Hepatic stellate cell (primary cell): ENCODE data around the gene FARP1.

Source experiments
- DNase-seq: peaks from one replicate; pipeline ENCODE4 v3.0.0; 2011; ENCODE audit warnings: low spot score

FARP1 gene

DNA sequence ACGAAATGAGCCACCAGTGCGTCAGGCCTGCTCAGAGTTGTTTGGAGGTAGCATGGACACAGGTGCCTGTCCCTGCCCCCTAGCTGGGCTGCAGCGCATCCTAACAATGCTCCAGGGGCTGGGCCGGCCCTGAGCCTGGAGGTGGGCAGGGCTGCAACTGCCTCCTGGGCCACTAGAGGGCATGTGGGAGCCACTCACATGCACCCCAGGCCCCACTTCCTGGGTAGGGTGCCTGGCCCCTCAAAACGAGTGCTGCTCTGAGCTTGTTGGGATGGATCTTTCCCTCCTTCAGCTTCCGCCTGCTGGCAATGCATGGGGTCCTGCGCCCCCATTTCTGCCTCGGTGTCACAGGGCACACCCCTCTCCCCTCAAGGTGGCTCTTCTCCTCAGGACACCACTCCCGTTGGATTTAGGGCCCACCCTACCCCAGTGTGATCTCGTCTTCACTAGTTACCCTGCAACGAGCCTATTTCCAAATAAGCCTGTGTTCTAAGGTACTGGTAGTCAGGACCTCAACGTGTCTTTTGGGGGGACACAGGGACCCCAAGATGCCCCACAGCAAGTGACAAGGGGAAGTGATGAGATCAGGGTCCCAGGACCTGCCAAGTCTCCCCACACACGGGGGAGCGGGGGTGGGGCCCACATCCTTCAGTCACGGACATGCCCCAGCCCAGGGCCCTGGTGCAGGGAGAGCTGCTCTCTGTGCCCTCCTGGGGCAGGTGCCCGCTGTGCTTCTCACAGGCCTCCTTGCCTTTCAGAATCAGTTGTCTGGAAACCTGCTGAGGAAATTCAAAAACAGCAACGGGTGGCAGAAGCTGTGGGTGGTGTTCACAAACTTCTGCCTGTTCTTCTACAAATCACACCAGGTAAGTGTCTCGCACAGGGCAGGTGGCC is 302.7 kb downstream of the FARP1 start:
- DNase-seq: peak; percentile 78

- no peak for DNase-seq
These were observed 303.3 kb downstream of the FARP1 start for GRCh38 chr13:98446234-98446621.

GRCh38 chr13:98447130-98447529 is 304.2 kb downstream of the FARP1 start:
- DNase-seq: no peak

GRCh38 chr13:98447881-98448641 is 305.2 kb downstream of the FARP1 start:
- DNase-seq: no peak

DNA sequence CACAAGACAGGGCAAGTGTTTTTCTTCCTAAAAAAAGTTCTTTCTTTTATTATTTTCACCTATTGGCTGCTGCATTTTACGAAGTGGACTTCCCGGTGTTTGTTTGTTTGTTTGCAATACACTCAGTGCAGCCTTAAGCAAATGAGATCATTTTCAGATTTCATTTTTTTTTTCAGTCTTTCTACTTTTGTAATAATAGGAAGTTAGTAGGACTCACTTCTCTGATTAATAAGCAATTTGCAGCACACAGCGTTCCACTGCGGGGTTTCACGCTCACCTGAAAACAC is 305.7 kb downstream of the FARP1 start:
- no peak for DNase-seq

DNA sequence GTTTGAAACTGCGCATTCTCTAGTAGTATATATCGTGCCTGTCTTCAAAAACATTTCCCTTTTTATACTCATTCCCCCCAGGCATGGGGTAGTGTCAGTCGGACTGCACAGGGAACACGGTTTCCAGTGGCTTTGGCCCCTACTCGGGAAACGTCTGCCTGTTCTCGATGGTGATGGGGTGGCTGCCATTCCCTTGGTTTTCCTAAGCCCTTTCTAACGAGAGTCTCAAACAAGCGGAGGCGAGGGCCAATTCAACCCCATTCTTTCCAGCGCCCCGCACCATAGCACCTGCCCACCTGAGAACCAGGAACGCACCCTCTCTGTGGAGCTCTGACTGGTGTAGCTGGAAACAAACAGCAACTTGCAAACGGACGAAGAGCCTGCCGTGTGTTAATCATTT is 306.4 kb downstream of the FARP1 start:
- no peak for DNase-seq

GRCh38 chr13:98450026-98450425 is 307.1 kb downstream of the FARP1 start:
- no peak for DNase-seq

DNA sequence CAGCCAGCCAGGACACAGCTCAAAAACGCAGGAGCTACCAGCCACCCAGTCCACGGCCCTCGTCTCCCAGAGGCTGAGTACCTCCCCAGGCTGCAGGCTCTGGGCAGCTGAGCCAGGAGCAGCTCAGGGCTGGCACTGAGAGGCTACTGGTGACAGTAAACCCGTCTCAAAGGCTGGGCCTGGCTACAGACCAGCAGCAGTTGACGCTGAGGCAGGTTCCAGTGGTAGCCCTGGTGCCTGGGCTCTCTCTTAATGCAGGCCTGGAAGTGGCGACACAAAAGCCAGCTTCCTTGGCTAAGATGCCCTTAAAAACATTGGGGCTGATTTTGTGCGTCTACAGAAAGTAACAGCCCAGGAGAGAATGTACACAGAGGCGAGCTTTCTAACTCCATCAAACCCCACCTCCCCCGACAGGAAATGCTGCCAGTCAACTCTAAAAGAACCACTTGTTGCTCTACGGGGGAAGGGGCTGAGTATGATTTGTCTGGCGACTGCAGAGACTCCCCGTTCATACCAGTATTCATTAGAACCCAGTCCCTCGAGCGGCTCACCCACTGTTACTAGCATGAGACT is 307.7 kb downstream of the FARP1 start:
- no peak for DNase-seq

- no peak for DNase-seq
These were observed 309.0 kb downstream of the FARP1 start for GRCh38 chr13:98451676-98452470.

DNA sequence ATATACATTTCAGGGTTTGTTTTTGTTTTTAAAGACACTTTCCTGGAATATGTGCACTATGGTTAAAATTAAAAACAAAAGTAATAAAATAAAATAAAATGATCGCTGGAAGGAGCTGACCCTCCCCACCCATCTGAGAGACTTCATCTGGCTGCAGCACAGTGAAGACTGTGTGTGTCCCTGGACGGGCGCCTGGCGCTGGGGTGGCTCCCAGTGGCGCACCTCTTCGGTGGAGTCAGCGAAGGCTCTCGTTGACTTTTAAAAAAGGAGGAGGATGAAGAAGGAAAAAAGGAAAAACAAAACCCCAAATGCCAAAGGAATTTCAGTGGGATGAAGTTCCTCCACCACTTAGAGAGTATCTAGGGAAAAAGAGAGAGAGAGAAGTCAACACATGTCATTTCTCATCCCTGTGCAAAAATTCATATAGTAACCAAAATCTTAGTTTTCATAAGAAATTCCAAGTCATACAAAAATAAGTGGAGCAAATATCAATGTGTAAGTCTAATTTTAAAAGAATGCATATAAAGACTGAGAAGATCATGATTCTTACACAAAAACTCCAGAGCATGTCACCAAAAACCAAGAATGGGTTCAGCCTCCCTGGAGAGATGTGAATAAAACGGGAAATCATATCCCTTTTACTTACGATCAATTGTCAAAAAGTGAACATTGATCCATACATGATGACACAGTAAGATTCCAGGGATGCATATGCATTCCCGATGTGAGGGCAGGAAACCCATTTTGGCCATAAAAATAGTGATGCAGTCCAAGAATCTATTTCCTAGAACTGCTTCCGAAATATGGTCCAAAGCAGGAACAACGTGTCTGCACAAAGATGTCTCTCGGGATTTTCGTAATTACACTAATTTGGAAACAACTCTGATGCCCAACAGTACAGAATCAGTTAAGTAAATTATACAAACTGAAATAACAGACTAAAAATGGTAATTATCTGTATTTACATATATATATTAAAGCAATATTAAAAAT is 310.3 kb downstream of the FARP1 start:
- peak; percentile 38 for DNase-seq

- DNase-seq: peak; percentile 84
These were observed 311.5 kb downstream of the FARP1 start for GRCh38 chr13:98454389-98454881.

DNA sequence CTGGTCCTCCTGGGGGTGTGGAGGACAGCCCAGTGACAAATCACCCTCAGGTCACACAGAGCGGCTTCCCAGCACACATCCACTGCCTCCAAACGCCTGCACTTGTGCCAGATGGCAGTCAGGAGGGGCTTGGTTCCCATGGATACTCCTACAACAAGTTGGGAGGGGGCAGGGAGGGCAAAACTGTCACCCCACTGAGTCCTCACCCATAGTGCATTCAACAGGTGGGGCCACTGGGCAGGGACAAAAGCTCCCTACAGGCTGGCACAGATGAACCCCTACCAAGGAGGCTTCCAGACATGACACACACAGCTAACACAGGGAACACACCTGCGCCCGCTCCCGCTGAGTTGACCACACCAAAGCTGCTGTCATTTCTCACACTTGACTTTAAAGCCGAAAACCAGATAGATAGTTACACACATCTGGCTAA is 313.5 kb downstream of the FARP1 start:
- no peak for DNase-seq

DNA sequence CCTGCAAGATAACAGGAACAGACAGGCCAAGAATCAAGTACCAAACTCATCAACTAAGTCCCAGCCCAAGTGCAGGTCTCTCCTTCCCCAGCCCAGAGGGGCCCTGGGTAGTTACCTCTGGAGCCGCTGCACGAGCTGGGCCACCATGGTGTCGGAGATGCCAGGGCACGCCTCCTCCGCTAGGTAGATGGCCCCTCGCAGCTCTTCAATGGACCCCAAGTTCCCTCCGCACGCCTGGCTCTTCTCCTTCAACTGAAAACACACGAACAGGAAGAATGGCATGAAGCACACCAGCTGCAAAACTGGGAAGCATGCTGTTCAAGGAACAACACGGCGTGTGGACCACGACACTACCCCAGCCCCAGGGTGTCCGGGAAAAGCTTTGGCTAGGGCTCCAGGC is 314.2 kb downstream of the FARP1 start:
- no peak for DNase-seq

DNA sequence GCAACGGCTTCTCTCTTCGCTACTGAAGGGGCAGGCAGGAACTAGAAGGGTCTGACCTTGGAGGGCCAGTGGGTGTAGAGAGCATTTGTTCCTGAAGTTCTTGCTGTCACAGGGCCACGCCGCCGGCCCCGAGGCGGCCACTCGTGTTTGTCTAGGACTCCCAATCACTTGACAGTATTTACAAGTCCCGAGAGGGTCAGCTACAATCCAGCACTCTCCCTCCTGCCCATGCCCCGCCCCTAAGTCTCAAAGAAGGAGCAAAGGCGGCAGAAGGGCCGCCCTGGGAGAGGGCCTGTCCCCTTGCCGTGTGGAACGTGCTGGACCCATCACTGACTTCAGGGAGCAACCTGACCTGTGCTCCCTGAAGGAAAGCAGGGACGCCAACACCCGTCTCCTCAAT is 315.5 kb downstream of the FARP1 start:
- no peak for DNase-seq

- no peak for DNase-seq
These were observed 316.3 kb downstream of the FARP1 start for GRCh38 chr13:98459171-98459681.

- no peak for DNase-seq
These were observed 317.0 kb downstream of the FARP1 start for GRCh38 chr13:98459721-98460370.

GRCh38 chr13:98460516-98460915 is 317.6 kb downstream of the FARP1 start:
- no peak for DNase-seq

DNA sequence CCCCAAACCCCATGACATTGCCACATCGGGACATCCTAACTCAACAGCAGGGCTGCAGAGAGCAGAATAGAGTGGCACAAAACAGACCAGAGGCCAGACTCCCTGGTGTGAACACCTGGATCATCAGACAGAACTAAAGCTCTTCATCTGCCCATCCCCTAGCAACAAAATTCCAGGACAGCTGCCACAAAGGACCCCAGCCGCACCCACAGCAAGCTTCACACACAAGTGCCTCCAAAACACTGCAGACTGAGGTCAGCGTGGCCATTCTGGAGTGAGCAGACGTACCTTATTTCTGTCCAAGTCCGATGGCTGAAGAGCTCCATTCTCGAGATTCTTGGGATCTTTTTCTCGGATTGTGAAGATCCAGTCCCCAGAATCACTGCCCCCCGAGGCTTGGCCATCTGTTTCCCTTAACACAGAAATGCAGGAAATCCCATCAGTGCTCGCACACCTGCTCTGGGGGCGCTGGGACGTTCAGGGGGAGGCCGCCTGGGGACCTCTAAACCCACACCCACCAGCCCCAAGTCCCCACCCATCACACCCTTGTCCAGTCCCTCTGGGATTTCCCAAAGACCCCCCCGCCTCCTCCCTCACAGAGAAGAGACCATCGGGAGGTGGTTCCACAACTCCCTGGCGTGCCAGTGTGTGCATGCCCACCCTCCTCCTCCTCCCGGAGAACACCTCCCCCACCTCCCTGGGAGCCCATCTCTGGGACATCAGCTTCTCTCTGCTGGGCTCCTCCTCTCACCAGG is 318.8 kb downstream of the FARP1 start:
- no peak for DNase-seq

- DNase-seq: no peak
These were observed 319.5 kb downstream of the FARP1 start for GRCh38 chr13:98462241-98462882.
